MM.1S (cell line): ENCODE measurements around the gene ARMC9.
"Not testable (repeated sequence)": the region's sequence is repeated elsewhere in the genome, so short reads cannot be mapped to it uniquely, and the experiment has no call there.

Source experiments
- DNase-seq: peaks from one replicate; pipeline ENCODE4 v3.0.0-alpha.2; 2015
- H2AFZ ChIP-seq: fragments of 300-600 bp; sonication (generic); 2 replicates; pipeline ENCODE4 v1.6.0; 2016; ENCODE audit warnings: antibody characterized with exemption, low read length
- H3F3A ChIP-seq: fragments of 300-600 bp; sonication (generic); 2 replicates; pipeline ENCODE4 v1.6.1; 2016; ENCODE audit warnings: mild to moderate bottlenecking, antibody characterized with exemption, low read length, moderate library complexity, mixed read lengths; ENCODE audit not compliant: insufficient read depth
- H3K27ac ChIP-seq: fragments of 300-600 bp; sonication (generic); 2 replicates; pipeline ENCODE4 v1.5.1; 2016; ENCODE audit warnings: mild to moderate bottlenecking, low read length
- H3K27me3 ChIP-seq: fragments of 300-600 bp; sonication (generic); replicated peaks from 2 replicates; pipeline ENCODE4 v1.6.0; 2016; ENCODE audit warnings: low read length; ENCODE audit not compliant: insufficient read depth
- H3K36me3 ChIP-seq: fragments of 300-600 bp; sonication (generic); replicated peaks from 2 replicates; pipeline ENCODE4 v1.6.1; 2016; ENCODE audit warnings: mild to moderate bottlenecking, low read length, mixed read lengths; ENCODE audit not compliant: insufficient read depth
- H3K4me1 ChIP-seq: fragments of 300-600 bp; sonication (generic); 2 replicates; pipeline ENCODE4 v1.6.1; 2016; ENCODE audit warnings: low read length, mixed read lengths
- H3K4me2 ChIP-seq: fragments of 300-600 bp; sonication (generic); 2 replicates; pipeline ENCODE4 v1.6.0; 2016; ENCODE audit warnings: low read depth, low read length
- H3K4me3 ChIP-seq: fragments of 300-600 bp; sonication (generic); 2 replicates; pipeline ENCODE4 v1.5.1; 2016; ENCODE audit warnings: low read length, mixed read lengths
- H3K79me2 ChIP-seq: fragments of 300-600 bp; sonication (generic); 2 replicates; pipeline ENCODE4 v1.6.1; 2016; ENCODE audit warnings: mixed run types, low read length, mixed read lengths
- H3K9ac ChIP-seq: fragments of 300-600 bp; sonication (generic); 2 replicates; pipeline ENCODE4 v1.6.1; 2016; ENCODE audit warnings: low read length, mixed read lengths
- H3K9me2 ChIP-seq: fragments of 300-600 bp; sonication (generic); replicated peaks from 2 replicates; pipeline ENCODE4 v1.6.1; 2016; ENCODE audit warnings: mild to moderate bottlenecking, low read length, mixed read lengths; ENCODE audit not compliant: insufficient read depth
- H3K9me3 ChIP-seq: fragments of 300-600 bp; sonication (generic); replicated peaks from 2 replicates; pipeline ENCODE4 v1.6.1; 2016; ENCODE audit warnings: mild to moderate bottlenecking, low read length, mixed read lengths; ENCODE audit not compliant: insufficient read depth
- H4K20me1 ChIP-seq: fragments of 300-600 bp; sonication (generic); 2 replicates; pipeline ENCODE4 v1.6.1; 2016; ENCODE audit warnings: mild to moderate bottlenecking, low read length, moderate library complexity, mixed read lengths; ENCODE audit not compliant: insufficient read depth
- CTCF ChIP-seq: fragments of 300-600 bp; sonication (generic); IDR thresholded peaks from 2 replicates; pipeline ENCODE4 v1.5.1; 2016; ENCODE audit warnings: antibody characterized with exemption, low read length, mixed read lengths
- EZH2 ChIP-seq: fragments of 300-600 bp; sonication (generic); optimal IDR thresholded peaks from 2 replicates; pipeline ENCODE3; 2017; ENCODE audit warnings: low read depth, mild to moderate bottlenecking, antibody characterized with exemption, low read length, mixed read lengths
- EZH2phosphoT487 ChIP-seq: fragments of 300-600 bp; sonication (generic); IDR thresholded peaks from 2 replicates; pipeline ENCODE4 v1.6.1; 2018; ENCODE audit warnings: antibody characterized with exemption, low read length

Gene ARMC9

DNA sequence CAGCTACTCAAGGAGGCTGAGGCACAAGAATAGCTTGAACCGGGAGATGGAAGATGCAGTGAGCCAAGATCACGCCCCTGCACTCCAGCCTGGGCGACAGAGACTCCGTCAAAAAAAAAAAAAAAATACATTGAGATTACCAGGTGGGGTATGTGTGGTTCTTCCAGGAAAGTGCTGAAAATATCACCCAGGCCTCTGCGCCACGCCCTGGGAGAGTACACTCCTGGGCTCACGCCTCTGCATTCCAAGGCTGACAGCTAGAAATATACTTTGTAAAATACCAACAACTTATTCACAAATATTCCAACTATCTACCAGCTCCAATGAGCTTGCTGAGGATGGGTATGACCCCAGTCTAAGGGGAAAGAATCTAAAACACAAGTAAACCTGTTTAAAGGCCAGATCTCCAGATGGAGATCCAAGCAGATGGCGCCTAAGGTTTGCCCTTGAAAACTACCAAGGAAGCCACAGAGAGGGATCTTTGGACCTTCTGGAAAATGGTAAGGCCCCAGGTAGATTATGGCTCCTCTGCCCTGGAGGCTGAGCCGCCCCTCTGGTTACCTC is 175.4 kb downstream of the ARMC9 start:
- no peak overlapping the region for H3K4me2 ChIP-seq
- no peak for TF ChIP-seq EZH2
- no peak for TF ChIP-seq EZH2phosphoT487
- no peak for TF ChIP-seq CTCF
- no peak overlapping the region for H3K4me3 ChIP-seq
- no peak overlapping the region for H3K27ac ChIP-seq
- H3K79me2 ChIP-seq = no peaks in the 10 kb centered on the region
- H3K9me2 ChIP-seq = no peaks in the 10 kb centered on the region
- no peaks in the 10 kb centered on the region for H4K20me1 ChIP-seq
- no peak for DNase-seq
- no peaks in the 10 kb centered on the region for H3F3A ChIP-seq
- no peak overlapping the region for H2AFZ ChIP-seq
- H3K9me3 ChIP-seq = no peaks in the 10 kb centered on the region
- no peaks in the 10 kb centered on the region for H3K4me1 ChIP-seq
- H3K36me3 ChIP-seq = no peaks in the 10 kb centered on the region
- H3K9ac ChIP-seq = no peak overlapping the region
- H3K27me3 ChIP-seq = no peaks in the 10 kb centered on the region

DNA sequence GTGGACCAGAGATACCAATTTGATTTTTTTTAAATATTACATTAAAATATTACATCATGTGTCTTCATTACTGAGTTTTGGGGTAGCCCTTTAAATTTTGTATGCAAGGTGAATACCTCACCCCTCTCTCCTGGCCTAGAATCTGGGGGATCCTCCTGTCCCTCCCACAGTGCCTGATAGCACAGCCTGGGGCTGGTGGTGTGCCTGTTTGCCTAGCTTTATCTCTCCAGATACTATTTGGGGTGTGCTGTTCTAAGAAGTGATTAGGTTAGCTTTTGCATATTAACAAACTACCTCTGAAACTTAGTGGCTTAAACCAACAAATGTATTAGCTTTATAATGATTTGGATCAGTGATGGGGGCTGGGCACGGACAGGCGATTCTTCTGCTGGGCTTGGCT is 176.3 kb downstream of the ARMC9 start:
- Histone ChIP-seq H2AFZ (no peak overlapping the region), H3K36me3 (no peaks in the 10 kb centered on the region), H4K20me1 (no peaks in the 10 kb centered on the region), H3K9me2 (no peaks in the 10 kb centered on the region), H3K9me3 (no peaks in the 10 kb centered on the region), H3K9ac (no peak overlapping the region), H3K4me2 (no peak overlapping the region), H3K27ac (no peak overlapping the region), H3K79me2 (no peaks in the 10 kb centered on the region), H3K27me3 (no peaks in the 10 kb centered on the region), H3K4me3 (no peak overlapping the region), H3K4me1 (no peaks in the 10 kb centered on the region), H3F3A (no peaks in the 10 kb centered on the region)
- no peak for DNase-seq
- TF ChIP-seq EZH2 (no peak), CTCF (no peak), EZH2phosphoT487 (no peak)

DNA sequence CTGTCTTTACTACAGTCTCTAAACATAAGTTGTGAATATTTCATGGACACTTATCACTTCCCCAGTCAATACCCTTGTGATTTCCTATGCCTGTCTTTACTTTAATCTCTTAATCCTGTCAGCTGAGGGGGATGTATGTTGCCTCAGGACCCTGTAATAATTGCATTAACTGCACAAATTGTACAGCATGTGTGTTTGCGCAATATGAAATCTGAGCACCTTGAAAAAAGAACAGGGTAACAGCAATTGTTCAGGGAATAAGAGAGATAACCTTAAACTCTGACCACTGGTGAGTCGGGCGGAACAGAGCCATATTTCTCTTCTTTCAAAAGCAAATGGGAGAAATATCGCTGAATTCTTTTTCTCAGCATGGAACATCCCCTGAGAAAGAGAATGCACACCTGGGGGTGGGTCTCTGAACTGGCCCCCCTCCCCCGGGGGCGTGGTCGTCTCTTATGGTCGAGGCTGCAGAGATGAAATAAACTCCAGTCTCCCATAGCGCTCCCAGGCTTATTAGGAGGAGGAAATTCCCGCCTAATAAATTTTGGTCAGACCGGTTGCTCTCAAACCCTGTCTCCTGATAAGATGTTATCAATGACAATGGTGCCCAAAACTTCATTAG is 177.7 kb downstream of the ARMC9 start:
- not testable (repeated sequence) for H3K4me2 ChIP-seq

GRCh38 chr2:231376857-231377256 is 178.4 kb downstream of the ARMC9 start:
- Histone ChIP-seq H3F3A (no peaks in the 10 kb centered on the region), H3K4me1 (no peaks in the 10 kb centered on the region), H3K79me2 (no peaks in the 10 kb centered on the region), H3K36me3 (no peaks in the 10 kb centered on the region), H3K9me2 (no peaks in the 10 kb centered on the region), H3K27ac (no peak overlapping the region), H4K20me1 (no peaks in the 10 kb centered on the region), H2AFZ (no peak overlapping the region), H3K27me3 (no peaks in the 10 kb centered on the region), H3K4me3 (no peak overlapping the region), H3K9ac (no peak overlapping the region), H3K9me3 (no peaks in the 10 kb centered on the region), H3K4me2 (no peak overlapping the region)
- no peak for TF ChIP-seq EZH2
- no peak for TF ChIP-seq EZH2phosphoT487
- no peak for TF ChIP-seq CTCF
- DNase-seq = no peak

More for the DNA sequence above, 177.7 kb downstream of the ARMC9 start:
- not testable (repeated sequence) for H3K27me3 ChIP-seq, H3K9me3 ChIP-seq, DNase-seq, H3K4me1 ChIP-seq, H4K20me1 ChIP-seq, H3K27ac ChIP-seq, H3K9me2 ChIP-seq, H3K4me3 ChIP-seq, H2AFZ ChIP-seq, H3K9ac ChIP-seq, H3K79me2 ChIP-seq, H3F3A ChIP-seq, H3K36me3 ChIP-seq
